WTC11 (cell line): ENCODE measurements around the gene IL16.

Experiments used
- CREB1 ChIP-seq: sonication (generic); formaldehyde crosslinking; IDR thresholded peaks from 2 replicates; pipeline ENCODE4 v1.8.0; 2023; ENCODE audit warnings: mild to moderate bottlenecking, missing genetic modification reagents
- PRRX2 ChIP-seq: fragments of 250-450 bp; sonication (Bioruptor Pico); IDR thresholded peaks from 2 replicates; pipeline ENCODE4 v1.8.0; 2021; ENCODE audit warnings: mild to moderate bottlenecking
- TF ChIP-seq, protein P1 (sequence below): fragments of 200-600 bp; IDR thresholded peaks from 2 replicates; pipeline ENCODE4 v1.8.0; 2022; ENCODE audit warnings: antibody characterized with exemption
- TF ChIP-seq, protein P2 (sequence below): sonication (generic); formaldehyde crosslinking; IDR thresholded peaks from 2 replicates; pipeline ENCODE4 v1.8.1; 2022; ENCODE audit warnings: low read depth, missing genetic modification reagents, borderline replicate concordance

DNA sequence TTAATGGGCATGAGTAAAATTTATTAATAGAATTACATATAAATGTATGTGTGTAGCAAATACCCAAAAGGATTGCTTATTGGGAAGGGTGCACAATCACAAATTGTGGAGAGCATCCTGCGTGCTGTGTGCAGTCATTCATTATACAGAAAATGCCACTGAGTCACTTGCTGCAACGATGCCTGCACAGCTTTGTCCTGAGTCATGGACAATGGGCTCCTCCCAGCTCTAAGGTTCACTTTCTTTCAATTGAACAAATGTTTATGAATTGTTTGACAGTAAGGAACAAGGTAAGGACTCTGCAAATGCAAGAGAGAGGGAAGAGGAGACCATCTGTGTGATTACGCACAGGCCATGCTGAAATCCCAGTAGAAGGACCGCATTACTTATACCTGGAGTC, 43.9 kb upstream of the IL16 start:
- TF ChIP-seq, protein P1, sequence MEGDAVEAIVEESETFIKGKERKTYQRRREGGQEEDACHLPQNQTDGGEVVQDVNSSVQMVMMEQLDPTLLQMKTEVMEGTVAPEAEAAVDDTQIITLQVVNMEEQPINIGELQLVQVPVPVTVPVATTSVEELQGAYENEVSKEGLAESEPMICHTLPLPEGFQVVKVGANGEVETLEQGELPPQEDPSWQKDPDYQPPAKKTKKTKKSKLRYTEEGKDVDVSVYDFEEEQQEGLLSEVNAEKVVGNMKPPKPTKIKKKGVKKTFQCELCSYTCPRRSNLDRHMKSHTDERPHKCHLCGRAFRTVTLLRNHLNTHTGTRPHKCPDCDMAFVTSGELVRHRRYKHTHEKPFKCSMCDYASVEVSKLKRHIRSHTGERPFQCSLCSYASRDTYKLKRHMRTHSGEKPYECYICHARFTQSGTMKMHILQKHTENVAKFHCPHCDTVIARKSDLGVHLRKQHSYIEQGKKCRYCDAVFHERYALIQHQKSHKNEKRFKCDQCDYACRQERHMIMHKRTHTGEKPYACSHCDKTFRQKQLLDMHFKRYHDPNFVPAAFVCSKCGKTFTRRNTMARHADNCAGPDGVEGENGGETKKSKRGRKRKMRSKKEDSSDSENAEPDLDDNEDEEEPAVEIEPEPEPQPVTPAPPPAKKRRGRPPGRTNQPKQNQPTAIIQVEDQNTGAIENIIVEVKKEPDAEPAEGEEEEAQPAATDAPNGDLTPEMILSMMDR, result no peak
- TF ChIP-seq CREB1 (CRISPR knock-in tag) (no peak), PRRX2 (CRISPR knock-in tag) (no peak)
- TF ChIP-seq, protein P2, sequence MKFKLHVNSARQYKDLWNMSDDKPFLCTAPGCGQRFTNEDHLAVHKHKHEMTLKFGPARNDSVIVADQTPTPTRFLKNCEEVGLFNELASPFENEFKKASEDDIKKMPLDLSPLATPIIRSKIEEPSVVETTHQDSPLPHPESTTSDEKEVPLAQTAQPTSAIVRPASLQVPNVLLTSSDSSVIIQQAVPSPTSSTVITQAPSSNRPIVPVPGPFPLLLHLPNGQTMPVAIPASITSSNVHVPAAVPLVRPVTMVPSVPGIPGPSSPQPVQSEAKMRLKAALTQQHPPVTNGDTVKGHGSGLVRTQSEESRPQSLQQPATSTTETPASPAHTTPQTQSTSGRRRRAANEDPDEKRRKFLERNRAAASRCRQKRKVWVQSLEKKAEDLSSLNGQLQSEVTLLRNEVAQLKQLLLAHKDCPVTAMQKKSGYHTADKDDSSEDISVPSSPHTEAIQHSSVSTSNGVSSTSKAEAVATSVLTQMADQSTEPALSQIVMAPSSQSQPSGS (CRISPR knock-in tag), result no peak
